ENCODE data around the gene GCSAM. TPM values are rescaled to one million over a fixed set of nuclear protein-coding genes. Genes with fewer than 3 reads are reported as not detected.

Gene GCSAM
- polyA plus RNA-seq, 1 of the 3 experiments (the other 2 are of a cell fraction): not detected

DNA sequence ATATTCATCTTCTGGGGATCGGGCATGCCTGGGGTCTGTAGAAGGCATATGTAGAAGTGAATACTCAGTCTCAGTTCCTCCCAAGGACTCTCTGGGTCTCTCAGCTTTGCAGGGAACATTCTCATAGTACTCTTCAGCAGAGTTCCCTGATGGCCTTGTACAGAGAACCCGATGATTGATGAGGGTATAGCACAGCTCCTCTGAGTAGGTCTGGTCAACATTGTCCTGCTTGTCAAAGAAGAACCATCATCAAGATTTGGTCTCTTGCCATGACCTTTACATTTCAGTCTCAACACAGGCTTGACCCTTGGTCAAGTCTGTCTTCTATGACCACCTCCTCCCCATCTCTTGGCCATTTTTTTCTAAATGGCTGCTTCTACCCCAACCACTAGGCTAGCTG is 9.5 kb downstream of the GCSAM start:
- H3K27ac ChIP-seq (ENCODE audit: low read depth in 2 of 2, low read length in 1 of 2): no peak overlapping the region
- CTCF ChIA-PET: interaction anchor here (1.6 to 4.7 kb wide), 2 partner anchors 13 to 16 kb away, joined by 5 to 29 read pairs; no protein-coding TSS in a partner anchor
- no peaks in the 10 kb centered on the region for H3K4me1 ChIP-seq (ENCODE audit: control insufficient read depth in 1 of 2, insufficient read depth in 2 of 2, low read depth in 1 of 2, low read length in 1 of 2)

More for the DNA sequence above, 9.5 kb downstream of the GCSAM start:
- Histone ChIP-seq H2AFZ (ENCODE audit: low read depth) (no peak overlapping the region), H3K4me3 (ENCODE audit: low read depth in 2 of 2, low read length in 1 of 2) (no peak overlapping the region), H3K79me2 (ENCODE audit: insufficient read depth) (no peaks in the 10 kb centered on the region), H3K36me3 (replicated peaks in 1 of 2; ENCODE audit: control insufficient read depth in 1 of 2, insufficient read depth in 2 of 2, low read length in 1 of 2) (peaks cover 0 to 9% of the 10 kb centered on the region in 2 experiments), H3F3A (replicated peaks; ENCODE audit: insufficient read depth) (no peaks in the 10 kb centered on the region), H3K9me3 (no peaks in the 10 kb centered on the region), H3K4me2 (no peak overlapping the region), H3K27me3 (ENCODE audit: insufficient read depth) (no peaks in the 10 kb centered on the region), H3K9ac (no peak overlapping the region), H3K9me2 (no peaks in the 10 kb centered on the region), H4K20me1 (ENCODE audit: insufficient read depth) (no peaks in the 10 kb centered on the region)
- POLR2A ChIA-PET: no interaction called here
- 70% methylated on average over 2 of the region's 2 CpGs for WGBS (ENCODE audit: low lambda C conversion rate)
- DNase-seq: no peak
- TF ChIP-seq, protein P1, sequence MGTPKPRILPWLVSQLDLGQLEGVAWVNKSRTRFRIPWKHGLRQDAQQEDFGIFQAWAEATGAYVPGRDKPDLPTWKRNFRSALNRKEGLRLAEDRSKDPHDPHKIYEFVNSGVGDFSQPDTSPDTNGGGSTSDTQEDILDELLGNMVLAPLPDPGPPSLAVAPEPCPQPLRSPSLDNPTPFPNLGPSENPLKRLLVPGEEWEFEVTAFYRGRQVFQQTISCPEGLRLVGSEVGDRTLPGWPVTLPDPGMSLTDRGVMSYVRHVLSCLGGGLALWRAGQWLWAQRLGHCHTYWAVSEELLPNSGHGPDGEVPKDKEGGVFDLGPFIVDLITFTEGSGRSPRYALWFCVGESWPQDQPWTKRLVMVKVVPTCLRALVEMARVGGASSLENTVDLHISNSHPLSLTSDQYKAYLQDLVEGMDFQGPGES (IDR thresholded peaks at IDR 0.05; ENCODE audit: low read depth, low read length): no peak
- TF ChIP-seq GATA2 (CRISPR knock-in tag; IDR thresholded peaks at IDR 0.05): no peak
- TF ChIP-seq, protein P2, sequence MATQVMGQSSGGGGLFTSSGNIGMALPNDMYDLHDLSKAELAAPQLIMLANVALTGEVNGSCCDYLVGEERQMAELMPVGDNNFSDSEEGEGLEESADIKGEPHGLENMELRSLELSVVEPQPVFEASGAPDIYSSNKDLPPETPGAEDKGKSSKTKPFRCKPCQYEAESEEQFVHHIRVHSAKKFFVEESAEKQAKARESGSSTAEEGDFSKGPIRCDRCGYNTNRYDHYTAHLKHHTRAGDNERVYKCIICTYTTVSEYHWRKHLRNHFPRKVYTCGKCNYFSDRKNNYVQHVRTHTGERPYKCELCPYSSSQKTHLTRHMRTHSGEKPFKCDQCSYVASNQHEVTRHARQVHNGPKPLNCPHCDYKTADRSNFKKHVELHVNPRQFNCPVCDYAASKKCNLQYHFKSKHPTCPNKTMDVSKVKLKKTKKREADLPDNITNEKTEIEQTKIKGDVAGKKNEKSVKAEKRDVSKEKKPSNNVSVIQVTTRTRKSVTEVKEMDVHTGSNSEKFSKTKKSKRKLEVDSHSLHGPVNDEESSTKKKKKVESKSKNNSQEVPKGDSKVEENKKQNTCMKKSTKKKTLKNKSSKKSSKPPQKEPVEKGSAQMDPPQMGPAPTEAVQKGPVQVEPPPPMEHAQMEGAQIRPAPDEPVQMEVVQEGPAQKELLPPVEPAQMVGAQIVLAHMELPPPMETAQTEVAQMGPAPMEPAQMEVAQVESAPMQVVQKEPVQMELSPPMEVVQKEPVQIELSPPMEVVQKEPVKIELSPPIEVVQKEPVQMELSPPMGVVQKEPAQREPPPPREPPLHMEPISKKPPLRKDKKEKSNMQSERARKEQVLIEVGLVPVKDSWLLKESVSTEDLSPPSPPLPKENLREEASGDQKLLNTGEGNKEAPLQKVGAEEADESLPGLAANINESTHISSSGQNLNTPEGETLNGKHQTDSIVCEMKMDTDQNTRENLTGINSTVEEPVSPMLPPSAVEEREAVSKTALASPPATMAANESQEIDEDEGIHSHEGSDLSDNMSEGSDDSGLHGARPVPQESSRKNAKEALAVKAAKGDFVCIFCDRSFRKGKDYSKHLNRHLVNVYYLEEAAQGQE (IDR thresholded peaks at IDR 0.05; ENCODE audit: low read depth, low read length): no peak
- TF ChIP-seq, protein P3, sequence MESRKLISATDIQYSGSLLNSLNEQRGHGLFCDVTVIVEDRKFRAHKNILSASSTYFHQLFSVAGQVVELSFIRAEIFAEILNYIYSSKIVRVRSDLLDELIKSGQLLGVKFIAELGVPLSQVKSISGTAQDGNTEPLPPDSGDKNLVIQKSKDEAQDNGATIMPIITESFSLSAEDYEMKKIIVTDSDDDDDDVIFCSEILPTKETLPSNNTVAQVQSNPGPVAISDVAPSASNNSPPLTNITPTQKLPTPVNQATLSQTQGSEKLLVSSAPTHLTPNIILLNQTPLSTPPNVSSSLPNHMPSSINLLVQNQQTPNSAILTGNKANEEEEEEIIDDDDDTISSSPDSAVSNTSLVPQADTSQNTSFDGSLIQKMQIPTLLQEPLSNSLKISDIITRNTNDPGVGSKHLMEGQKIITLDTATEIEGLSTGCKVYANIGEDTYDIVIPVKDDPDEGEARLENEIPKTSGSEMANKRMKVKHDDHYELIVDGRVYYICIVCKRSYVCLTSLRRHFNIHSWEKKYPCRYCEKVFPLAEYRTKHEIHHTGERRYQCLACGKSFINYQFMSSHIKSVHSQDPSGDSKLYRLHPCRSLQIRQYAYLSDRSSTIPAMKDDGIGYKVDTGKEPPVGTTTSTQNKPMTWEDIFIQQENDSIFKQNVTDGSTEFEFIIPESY (IDR thresholded peaks at IDR 0.05; ENCODE audit: borderline replicate concordance, low read depth): no peak
- no peak for TF ChIP-seq FOXM1 (IDR thresholded peaks at IDR 0.05; ENCODE audit: low read depth)
- no peak for TF ChIP-seq FOSL2 (IDR thresholded peaks at IDR 0.05; ENCODE audit: borderline replicate concordance, low read depth)
- TF ChIP-seq RCOR1 (IDR thresholded peaks at IDR 0.05; ENCODE audit: low read length): no peak
- TF ChIP-seq, protein P4, sequence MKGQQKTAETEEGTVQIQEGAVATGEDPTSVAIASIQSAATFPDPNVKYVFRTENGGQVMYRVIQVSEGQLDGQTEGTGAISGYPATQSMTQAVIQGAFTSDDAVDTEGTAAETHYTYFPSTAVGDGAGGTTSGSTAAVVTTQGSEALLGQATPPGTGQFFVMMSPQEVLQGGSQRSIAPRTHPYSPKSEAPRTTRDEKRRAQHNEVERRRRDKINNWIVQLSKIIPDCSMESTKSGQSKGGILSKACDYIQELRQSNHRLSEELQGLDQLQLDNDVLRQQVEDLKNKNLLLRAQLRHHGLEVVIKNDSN (IDR thresholded peaks at IDR 0.05; ENCODE audit: borderline replicate concordance, low read depth): no peak
- TF ChIP-seq, protein P5, sequence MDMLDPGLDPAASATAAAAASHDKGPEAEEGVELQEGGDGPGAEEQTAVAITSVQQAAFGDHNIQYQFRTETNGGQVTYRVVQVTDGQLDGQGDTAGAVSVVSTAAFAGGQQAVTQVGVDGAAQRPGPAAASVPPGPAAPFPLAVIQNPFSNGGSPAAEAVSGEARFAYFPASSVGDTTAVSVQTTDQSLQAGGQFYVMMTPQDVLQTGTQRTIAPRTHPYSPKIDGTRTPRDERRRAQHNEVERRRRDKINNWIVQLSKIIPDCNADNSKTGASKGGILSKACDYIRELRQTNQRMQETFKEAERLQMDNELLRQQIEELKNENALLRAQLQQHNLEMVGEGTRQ (IDR thresholded peaks at IDR 0.05; ENCODE audit: borderline replicate concordance, low read depth, low read length): no peak
- TF ChIP-seq, protein P6, sequence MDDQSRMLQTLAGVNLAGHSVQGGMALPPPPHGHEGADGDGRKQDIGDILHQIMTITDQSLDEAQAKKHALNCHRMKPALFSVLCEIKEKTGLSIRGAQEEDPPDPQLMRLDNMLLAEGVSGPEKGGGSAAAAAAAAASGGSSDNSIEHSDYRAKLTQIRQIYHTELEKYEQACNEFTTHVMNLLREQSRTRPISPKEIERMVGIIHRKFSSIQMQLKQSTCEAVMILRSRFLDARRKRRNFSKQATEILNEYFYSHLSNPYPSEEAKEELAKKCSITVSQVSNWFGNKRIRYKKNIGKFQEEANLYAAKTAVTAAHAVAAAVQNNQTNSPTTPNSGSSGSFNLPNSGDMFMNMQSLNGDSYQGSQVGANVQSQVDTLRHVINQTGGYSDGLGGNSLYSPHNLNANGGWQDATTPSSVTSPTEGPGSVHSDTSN (IDR thresholded peaks at IDR 0.05): no peak
- no peak for TF ChIP-seq NRF1 (IDR thresholded peaks at IDR 0.05; ENCODE audit: low read depth, low read length)
- TF ChIP-seq CHD2 (IDR thresholded peaks at IDR 0.05; ENCODE audit: low read length, partially characterized antibody): no peak
- no peak for TF ChIP-seq TEAD4 (IDR thresholded peaks at IDR 0.05; ENCODE audit: borderline replicate concordance, insufficient read depth)
- TF ChIP-seq, protein P7, sequence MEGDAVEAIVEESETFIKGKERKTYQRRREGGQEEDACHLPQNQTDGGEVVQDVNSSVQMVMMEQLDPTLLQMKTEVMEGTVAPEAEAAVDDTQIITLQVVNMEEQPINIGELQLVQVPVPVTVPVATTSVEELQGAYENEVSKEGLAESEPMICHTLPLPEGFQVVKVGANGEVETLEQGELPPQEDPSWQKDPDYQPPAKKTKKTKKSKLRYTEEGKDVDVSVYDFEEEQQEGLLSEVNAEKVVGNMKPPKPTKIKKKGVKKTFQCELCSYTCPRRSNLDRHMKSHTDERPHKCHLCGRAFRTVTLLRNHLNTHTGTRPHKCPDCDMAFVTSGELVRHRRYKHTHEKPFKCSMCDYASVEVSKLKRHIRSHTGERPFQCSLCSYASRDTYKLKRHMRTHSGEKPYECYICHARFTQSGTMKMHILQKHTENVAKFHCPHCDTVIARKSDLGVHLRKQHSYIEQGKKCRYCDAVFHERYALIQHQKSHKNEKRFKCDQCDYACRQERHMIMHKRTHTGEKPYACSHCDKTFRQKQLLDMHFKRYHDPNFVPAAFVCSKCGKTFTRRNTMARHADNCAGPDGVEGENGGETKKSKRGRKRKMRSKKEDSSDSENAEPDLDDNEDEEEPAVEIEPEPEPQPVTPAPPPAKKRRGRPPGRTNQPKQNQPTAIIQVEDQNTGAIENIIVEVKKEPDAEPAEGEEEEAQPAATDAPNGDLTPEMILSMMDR (IDR thresholded peaks at IDR 0.05): no peak
- no peak for TF ChIP-seq JUND (IDR thresholded peaks at IDR 0.05)
- no peak for TF ChIP-seq TAF1 (IDR thresholded peaks at IDR 0.05; ENCODE audit: borderline replicate concordance, low read depth, low read length)

All from SK-N-SH (cell line).